GM21576 (cell line): ENCODE measurements around the gene CACNG8.
"Not testable (repeated sequence)": the region's sequence is repeated elsewhere in the genome, so short reads cannot be mapped to it uniquely, and the experiment has no call there.

ENCODE experiments used
- ATAC-seq: cut with Tn5 transposase; IDR thresholded peaks from one replicate; pipeline ENCODE4 v1.9.1; 2021; ENCODE audit warnings: mild to moderate bottlenecking, moderate library complexity; ENCODE audit not compliant: unreplicated experiment

CACNG8 gene

DNA sequence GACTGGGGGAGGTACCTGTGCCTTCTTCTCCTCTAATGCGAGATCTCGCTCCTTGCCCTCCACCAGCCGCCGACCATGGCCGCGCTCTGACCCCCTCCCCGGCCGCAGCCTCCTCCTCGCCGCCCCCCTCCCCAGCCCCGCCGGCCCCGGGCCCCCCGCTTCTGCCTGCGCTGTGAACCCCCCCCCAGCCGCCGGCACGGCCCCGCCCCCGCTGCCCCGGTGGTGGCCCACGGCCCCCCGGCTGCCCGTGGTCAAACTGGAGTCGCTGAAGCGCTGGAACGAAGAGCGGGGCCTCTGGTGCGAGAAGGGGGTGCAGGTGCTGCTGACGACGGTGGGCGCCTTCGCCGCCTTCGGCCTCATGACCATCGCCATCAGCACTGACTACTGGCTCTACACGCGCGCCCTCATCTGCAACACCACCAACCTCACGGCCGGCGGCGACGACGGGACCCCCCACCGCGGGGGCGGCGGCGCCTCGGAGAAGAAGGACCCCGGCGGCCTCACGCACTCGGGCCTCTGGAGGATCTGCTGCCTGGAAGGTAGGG is at the start of gene CACNG8:
TSS of gene CACNG8 (plus strand) at position 51 of the 545 bp plus-strand sequence.
- ATAC-seq: no peak

DNA sequence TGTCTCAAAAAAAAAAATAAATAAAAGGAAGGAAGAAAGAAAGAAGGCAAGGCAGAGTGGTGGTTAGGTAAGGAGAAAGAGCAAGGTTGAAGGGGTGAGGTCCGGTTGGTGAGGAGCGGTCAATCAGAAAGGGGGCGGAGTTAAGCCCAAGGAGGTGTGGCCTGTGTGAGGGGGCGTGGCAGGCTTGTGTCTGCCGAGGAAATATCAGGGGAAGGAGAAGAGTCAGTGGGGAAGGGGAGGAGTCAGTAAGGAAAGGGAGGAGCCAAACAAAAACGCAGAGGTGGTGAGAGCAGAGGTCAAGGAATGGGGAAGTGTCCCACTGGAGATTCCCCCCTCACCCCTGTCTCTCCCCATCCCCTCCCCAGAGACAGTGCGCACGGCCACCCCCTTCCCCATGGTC is 47.7 kb upstream of the CACNG8 start:
- no peak for ATAC-seq

GRCh38 chr19:53916004-53916403 is 46.7 kb upstream of the CACNG8 start:
- no peak for ATAC-seq

DNA sequence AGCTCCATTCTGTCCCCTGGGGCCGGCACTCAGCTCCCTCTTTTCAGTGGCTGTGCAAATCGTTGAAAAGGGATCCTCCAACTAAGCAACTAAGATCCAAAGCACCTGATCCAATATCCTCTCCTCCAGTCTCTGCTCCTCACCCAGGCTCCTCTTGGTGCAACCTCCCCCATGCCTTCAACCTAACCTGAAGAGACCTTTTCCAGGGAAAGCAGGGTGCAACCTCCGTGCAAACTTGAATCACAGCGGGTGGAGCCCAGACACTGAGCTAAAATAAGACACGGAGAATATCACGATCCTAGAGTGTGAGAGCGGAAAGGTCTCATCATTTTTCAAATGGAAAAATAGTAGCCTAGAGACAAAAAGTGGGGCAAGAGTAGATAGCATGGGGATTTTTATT is 45.4 kb upstream of the CACNG8 start:
- ATAC-seq: no peak

GRCh38 chr19:53927739-53928138 is 35.0 kb upstream of the CACNG8 start:
- no peak for ATAC-seq

- ATAC-seq: no peak
Observed at GRCh38 chr19:53936029-53936428, 26.7 kb upstream of the CACNG8 start.

DNA sequence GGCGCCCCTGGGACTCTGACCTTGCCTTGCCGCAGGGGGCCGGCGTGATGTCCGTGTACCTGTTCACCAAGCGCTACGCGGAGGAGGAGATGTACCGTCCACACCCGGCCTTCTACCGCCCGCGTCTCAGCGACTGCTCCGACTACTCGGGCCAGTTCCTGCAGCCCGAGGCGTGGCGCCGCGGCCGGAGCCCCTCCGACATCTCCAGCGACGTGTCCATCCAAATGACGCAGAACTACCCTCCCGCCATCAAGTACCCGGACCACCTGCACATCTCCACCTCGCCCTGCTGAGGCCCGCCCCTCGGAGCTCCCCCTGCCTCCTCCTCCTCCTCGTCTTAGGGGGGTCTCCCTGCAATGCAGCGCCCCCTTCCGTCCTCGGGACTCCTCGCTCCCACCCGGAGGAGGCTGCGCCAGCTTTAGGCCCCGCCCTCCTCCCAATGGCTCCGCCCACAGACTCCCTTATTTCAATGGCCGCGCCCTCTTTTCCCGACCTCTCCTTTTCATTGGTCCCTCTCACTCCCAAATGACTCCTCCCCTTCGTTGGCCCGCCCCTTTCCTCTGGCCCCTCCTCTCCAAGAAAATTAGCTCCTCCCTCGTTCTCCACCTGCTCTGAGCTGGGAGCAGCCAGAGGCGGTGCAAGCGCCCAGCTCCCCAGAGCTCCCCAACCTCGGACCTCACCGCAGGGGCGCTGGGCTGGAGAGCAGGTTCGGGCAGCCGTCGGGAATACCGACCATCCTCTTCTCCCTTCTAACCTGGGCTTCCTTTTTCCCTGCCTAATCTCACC is 20.5 kb upstream of the CACNG8 start:
- no peak for ATAC-seq

- ATAC-seq: no peak
Observed at GRCh38 chr19:53944416-53944815, 18.3 kb upstream of the CACNG8 start.

DNA sequence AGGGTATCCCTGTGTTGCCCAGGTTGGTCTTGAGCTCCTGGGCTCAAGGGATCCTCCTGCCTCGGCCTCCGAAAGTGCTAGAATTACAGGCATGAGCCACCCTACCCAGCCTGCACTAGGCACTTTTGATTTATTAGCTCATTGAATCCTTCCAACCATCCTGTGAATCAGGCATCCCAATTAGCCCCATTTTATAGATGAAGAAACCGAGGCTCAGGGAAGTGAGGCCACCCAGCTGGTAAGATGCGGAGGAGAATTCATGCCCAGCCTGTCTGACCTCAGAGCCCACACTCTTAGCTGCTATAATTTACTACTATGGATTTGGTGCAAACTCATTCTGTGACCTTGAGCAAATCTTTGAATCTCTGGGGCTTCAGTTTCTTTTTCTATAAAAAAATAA is 17.8 kb upstream of the CACNG8 start:
- no peak for ATAC-seq

DNA sequence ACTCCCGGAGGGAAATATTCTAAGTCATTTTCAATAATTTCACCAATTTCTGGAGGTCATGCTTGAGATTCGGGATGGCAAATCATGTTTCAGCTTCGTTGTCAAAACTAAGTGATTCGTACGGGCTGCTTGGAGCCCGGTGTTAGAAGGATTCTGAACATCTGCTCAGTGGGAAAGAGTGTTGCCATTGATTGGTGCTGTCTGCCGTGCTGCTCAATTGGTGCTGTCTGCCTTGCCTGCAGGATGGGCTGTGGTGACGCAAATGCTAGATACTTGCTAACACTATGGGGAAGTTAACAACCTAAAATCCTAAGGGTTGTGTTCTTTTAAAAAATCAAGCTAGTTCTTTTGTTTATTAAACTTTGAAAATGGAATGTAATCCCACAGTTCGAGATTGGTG is 17.3 kb upstream of the CACNG8 start:
- ATAC-seq: no peak

DNA sequence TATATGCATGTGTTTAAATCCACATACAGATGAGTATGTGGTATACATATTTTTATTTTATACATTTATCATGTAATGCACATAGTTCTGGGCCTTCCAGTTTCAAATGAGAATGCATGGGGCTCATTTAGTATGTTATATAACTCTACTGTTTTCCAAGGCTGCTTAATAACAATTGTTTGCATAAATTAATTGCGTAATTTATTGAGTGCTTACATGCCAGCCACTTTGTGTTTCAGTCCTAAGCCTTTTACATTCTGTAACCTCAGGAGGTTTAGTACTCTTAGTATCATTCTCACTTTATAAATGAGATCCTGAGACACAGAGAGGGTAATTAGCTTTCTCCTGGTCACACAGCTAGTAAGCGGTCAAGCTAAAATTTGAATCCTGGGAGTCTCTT is 16.7 kb upstream of the CACNG8 start:
- no peak for ATAC-seq

DNA sequence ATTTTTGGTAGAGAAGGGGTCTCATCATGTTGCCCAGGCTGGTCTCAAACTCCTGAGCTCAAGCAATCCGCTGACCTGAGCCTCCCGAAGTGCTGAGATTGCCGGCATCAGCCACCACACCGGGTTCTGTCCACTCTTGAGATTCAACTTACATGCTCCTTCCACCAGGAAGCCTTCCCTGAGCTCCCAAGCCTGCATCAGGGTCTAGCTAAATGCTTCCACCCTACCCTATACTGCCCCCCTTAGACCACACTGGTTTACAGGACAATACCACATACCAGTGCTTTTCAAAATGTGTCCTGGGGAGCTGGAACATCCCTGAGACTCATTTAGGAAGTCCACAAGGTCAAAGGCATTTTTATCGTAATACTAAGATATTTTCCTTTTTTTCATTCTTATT is 15.1 kb upstream of the CACNG8 start:
- ATAC-seq: no peak

DNA sequence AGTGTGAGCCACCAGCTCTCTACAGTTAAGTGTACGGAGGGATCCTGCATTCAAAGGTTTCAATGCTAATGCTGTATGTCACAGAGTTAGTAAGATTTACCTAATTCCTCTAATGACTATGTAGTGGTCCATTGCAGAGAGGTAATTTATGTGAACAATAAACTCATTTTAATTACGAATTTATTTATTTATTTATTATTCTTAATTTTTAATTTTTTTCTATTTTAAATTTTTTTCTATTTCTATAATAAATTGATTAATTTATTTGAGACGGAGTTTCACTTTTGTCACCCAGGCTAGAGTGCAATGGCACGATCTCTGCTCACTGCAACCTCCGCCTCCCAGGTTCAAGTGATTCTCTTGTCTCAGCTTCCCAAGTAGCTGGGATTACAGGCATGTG is 14.1 kb upstream of the CACNG8 start:
- not testable (repeated sequence) for ATAC-seq

DNA sequence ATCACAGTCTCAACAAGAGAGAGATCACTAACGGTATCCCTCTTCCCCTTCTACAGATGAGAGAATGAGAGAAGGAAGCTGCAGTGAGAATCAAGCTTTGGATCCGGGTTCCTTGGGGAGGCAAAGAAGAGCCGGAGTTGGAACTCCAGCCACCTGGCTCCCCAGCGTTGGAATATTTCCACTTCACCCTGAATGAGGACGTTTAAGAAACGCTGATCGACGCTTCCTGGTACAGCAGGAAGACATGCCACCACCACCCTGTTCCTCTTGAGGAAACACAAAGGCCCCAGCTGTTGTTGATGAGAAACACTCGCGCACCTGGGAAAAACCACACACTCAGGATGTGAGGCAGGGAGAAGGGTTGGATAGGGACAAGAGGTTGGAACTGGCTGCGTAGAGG is 11.3 kb upstream of the CACNG8 start:
- ATAC-seq: no peak

DNA sequence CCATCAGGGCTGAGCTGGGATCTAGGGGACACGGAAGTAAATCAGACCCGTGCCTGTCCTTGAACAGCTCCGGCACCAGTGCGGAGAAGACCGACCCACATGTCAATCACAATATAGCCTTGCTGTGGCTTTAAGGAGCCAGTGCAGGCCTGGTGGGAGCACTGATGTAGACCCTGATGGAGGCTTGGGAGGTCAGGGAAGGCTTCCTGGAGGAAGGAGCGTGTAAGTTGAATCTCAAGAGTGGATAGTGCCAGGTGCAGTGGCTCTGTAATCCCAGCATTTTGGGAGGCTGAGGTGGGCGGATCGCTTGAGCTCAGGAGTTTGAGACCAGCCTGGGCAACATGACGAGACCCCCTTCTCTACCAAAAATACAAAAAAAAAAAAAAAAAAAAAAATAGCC is 10.8 kb upstream of the CACNG8 start:
- ATAC-seq: no peak

DNA sequence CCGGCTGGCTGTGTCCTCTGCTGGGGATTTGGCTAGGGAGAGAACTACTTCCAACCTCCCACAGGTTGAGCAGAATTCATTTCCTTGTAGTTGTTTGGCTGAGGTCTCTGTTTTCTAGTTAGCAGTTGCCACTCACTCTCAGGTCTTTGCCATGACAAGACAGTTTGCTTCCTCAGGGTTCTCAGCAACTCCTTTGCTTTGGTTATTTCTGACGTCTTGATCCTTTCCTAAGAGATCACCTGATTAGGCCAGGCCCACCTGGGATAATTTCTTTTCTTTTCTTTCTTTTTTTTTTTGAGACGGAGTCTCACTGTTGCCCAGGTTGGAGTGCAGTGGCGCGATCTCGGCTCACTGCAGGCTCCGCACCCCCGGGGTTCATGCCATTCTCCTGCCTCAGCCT is 9.4 kb upstream of the CACNG8 start:
- ATAC-seq: no peak

DNA sequence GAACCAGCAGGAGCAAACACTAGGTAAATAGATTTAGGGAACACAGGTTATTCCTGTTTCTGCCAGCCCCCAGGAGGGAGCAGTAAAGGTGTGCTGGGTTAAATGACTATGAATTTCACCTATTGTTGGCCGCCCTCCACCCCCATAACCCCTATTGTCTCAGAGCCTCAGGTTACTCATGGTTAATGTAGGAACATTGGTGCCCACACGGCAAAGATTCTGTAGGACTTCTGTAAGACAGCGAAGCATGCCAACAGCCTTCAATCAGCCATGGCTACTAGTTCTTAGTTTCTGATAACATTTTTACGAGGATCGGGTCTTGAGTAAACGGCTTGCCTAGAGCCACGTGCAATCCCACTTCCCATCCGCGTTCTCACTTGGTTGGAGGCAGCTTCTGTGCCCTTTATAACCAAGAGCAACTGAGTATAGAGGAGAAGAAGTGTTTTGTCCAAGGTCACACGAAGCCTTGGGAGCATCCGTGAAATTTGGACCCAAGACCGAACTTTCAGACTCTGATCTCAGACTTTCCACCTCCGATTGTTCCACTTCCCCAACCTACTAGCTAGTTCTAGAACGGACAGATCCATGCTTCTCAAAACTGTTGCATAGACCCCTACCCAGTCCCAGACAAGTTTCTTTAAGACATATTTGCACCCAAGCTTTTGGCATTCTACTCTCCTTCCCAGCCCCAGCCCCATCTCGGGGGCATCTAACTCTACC is 5.1 kb upstream of the CACNG8 start:
- ATAC-seq: no peak

- ATAC-seq: no peak
Observed at GRCh38 chr19:53958168-53958571, 4.6 kb upstream of the CACNG8 start.

- ATAC-seq: no peak
Observed at GRCh38 chr19:53958823-53959757, 3.6 kb upstream of the CACNG8 start.

- no peak for ATAC-seq
Observed at GRCh38 chr19:53960187-53960586, 2.5 kb upstream of the CACNG8 start.

GRCh38 chr19:53960886-53961285 is 1.9 kb upstream of the CACNG8 start:
- no peak for ATAC-seq
